ENCODE results near the gene TPM2. TPM values are rescaled to one million over a fixed set of nuclear protein-coding genes. Genes with fewer than 3 reads are reported as not detected.
A peak's percentile ranks its signal among the peaks of the same experiment; 100 is the strongest.

Gene TPM2
- total RNA-seq, 3 donors from 2014 or later (not counting 1 experiment from before 2014, with no cell fraction given): 20.9 to 23.8 (median 22.9) TPM

- Mint-ChIP-seq H3K4me1 (peaks cover 0 to 20% of the 10 kb centered on the region in 2 donors), H3K36me3 (peaks cover 14% of the 10 kb centered on the region), H3K9me3 (no peaks in the 10 kb centered on the region), H3K4me3 (no peak overlapping the region), H3K27me3 (ENCODE audit: low read depth in 2 of 2) (no peaks in the 10 kb centered on the region), H3K27ac (peak overlapping the region; percentile 62 to 75)
- intact Hi-C loops (cut with micrococcal nuclease): no loop called here
- Histone ChIP-seq H3K27me3 (ENCODE audit: control insufficient read depth, insufficient read depth, low read length) (no peaks in the 10 kb centered on the region), H3K4me1 (ENCODE audit: control insufficient read depth, insufficient read depth, low read length) (peaks cover 3% of the 10 kb centered on the region), H3K9me3 (ENCODE audit: control insufficient read depth, insufficient read depth, low read length) (no peaks in the 10 kb centered on the region), H3K4me3 (ENCODE audit: low read length) (no peak overlapping the region), H3K36me3 (ENCODE audit: control insufficient read depth, insufficient read depth, low read length) (peaks cover 94% of the 10 kb centered on the region), H3K27ac (ENCODE audit: low read length) (no peak overlapping the region)
- WGBS (ENCODE audit: insufficient coverage): 97% methylated on average over 13 of the region's 13 CpGs
- ATAC-seq: no peak
- DNase-seq: no peak
- no peak for TF ChIP-seq CTCF (IDR thresholded peaks at IDR 0.05)
These were observed 25.0 kb upstream of the TPM2 start for GRCh38 chr9:35714579-35715252.

DNA sequence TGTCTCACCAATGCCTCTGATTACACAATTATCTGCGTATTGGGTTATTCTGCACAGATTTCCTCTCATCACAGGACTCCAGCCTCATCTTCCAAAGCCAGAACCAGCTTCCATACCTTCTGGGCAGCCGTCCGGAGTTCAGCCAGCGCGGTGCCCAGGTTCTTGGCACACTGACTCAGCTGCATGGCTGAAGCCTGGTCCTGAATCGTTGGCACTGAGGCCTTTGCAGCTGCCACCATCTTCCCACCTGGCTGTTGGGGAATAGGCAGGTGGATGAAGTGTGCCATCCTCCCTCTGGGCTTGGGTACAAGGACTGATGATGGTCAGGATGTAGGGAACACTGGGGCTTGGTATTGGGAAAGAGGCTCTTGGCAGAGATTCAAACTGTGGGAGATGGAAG, 24.4 kb upstream of the TPM2 start:
- Histone ChIP-seq H3K4me3 (ENCODE audit: low read length) (no peak overlapping the region), H3K4me1 (ENCODE audit: control insufficient read depth, insufficient read depth, low read length) (peaks cover 3% of the 10 kb centered on the region), H3K27ac (ENCODE audit: low read length) (no peak overlapping the region), H3K9me3 (ENCODE audit: control insufficient read depth, insufficient read depth, low read length) (no peaks in the 10 kb centered on the region), H3K36me3 (ENCODE audit: control insufficient read depth, insufficient read depth, low read length) (peaks cover 91% of the 10 kb centered on the region), H3K27me3 (ENCODE audit: control insufficient read depth, insufficient read depth, low read length) (no peaks in the 10 kb centered on the region)
- Mint-ChIP-seq H3K36me3 (peaks cover 14% of the 10 kb centered on the region), H3K27me3 (ENCODE audit: low read depth in 2 of 2) (no peaks in the 10 kb centered on the region), H3K4me1 (peaks cover 0 to 17% of the 10 kb centered on the region in 2 donors), H3K9me3 (no peaks in the 10 kb centered on the region), H3K4me3 (no peak overlapping the region), H3K27ac (peak overlapping the region in 1 of 2 donors; percentile 75)
- 94% methylated on average over 6 of the region's 6 CpGs for WGBS (ENCODE audit: insufficient coverage)
- no peak for TF ChIP-seq CTCF (IDR thresholded peaks at IDR 0.05)
- intact Hi-C loops (cut with micrococcal nuclease): no loop called here
- no peak for ATAC-seq
- DNase-seq: no peak

DNA sequence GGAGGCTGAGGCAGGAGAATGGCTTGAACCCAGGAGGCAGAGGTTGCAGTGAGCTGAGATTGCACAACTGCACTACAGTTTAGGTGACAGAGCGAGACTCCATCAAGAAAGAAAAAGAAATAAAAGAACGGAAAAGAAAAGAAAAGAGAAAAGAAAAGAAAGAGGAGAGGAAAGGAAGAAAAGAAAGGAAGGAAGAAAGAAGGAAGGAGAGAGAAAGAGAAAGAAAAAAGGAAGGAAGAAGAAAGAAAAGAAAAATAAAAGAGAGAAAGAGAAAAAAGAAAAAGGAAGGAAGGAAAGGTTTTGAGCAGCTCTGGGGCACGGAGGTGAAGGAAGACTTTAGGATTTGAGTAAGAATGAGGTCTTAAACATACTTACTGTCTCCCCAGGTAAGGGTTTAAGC, 23.9 kb upstream of the TPM2 start:
- Histone ChIP-seq H3K9me3 (ENCODE audit: control insufficient read depth, insufficient read depth, low read length) (no peaks in the 10 kb centered on the region), H3K4me1 (ENCODE audit: control insufficient read depth, insufficient read depth, low read length) (no peaks in the 10 kb centered on the region), H3K4me3 (ENCODE audit: low read length) (no peak overlapping the region), H3K36me3 (ENCODE audit: control insufficient read depth, insufficient read depth, low read length) (peaks cover 91% of the 10 kb centered on the region), H3K27me3 (ENCODE audit: control insufficient read depth, insufficient read depth, low read length) (no peaks in the 10 kb centered on the region), H3K27ac (ENCODE audit: low read length) (no peak overlapping the region)
- no peaks in the 10 kb centered on the region for H3K9me3 Mint-ChIP-seq
- ATAC-seq (no peak), DNase-seq (no peak)
- intact Hi-C loops (cut with micrococcal nuclease): no loop called here
- peaks cover 19% of the 10 kb centered on the region for H3K36me3 Mint-ChIP-seq
- 89% methylated on average over 3 of the region's 3 CpGs for WGBS (ENCODE audit: insufficient coverage)
- TF ChIP-seq CTCF (IDR thresholded peaks at IDR 0.05): no peak
- H3K27me3 Mint-ChIP-seq (ENCODE audit: low read depth in 2 of 2): no peaks in the 10 kb centered on the region
- peak overlapping the region; percentile 31 to 75 for H3K27ac Mint-ChIP-seq
- peaks cover 0 to 17% of the 10 kb centered on the region in 2 donors for H3K4me1 Mint-ChIP-seq
- H3K4me3 Mint-ChIP-seq: no peak overlapping the region

All from natural killer cell (primary cell).